ENCODE measurements around the gene CPLANE2. TPM values are rescaled to one million over a fixed set of nuclear protein-coding genes. Genes with fewer than 3 reads are reported as not detected.

Gene CPLANE2
- total RNA-seq, 2 donors from 2014 or later: 9.3 to 14.6 TPM

- Histone ChIP-seq H3K27ac (peak overlapping the region; percentile 48 to 67), H3K4me3 (no peak overlapping the region), H3K9me3 (no peaks in the 10 kb centered on the region), H3K4me1 (ENCODE audit: control insufficient read depth in 1 of 2, low read depth in 2 of 2) (peaks cover 43 to 65% of the 10 kb centered on the region in 2 donors), H3K27me3 (replicated peaks; ENCODE audit: insufficient read depth) (no peaks in the 10 kb centered on the region), H3K36me3 (no peaks in the 10 kb centered on the region)
- DNase-seq (ENCODE audit: low spot score) (no peak), ATAC-seq (ENCODE audit: insufficient number of reproducible peaks, low FRiP score, low read depth) (no peak)
- TF ChIP-seq CTCF (IDR thresholded peaks at IDR 0.05): no peak
Observed at GRCh38 chr1:16245476-16246196, 8.7 kb upstream of the CPLANE2 start.

GRCh38 chr1:16244650-16245285 is 7.8 kb upstream of the CPLANE2 start:
- Histone ChIP-seq H3K27me3 (replicated peaks; ENCODE audit: insufficient read depth) (no peaks in the 10 kb centered on the region), H3K9me3 (no peaks in the 10 kb centered on the region), H3K36me3 (no peaks in the 10 kb centered on the region), H3K4me1 (ENCODE audit: control insufficient read depth in 1 of 2, low read depth in 2 of 2) (peaks cover 37 to 58% of the 10 kb centered on the region in 2 donors), H3K4me3 (no peak overlapping the region), H3K27ac (peak overlapping the region; percentile 48 to 67)
- DNase-seq (ENCODE audit: low spot score): no peak
- no peak for TF ChIP-seq CTCF (IDR thresholded peaks at IDR 0.05)
- no peak for ATAC-seq (ENCODE audit: insufficient number of reproducible peaks, low FRiP score, low read depth)

GRCh38 chr1:16243936-16244649 is 7.1 kb upstream of the CPLANE2 start:
- TF ChIP-seq CTCF (IDR thresholded peaks at IDR 0.05): peak; percentile 86
- ATAC-seq (ENCODE audit: insufficient number of reproducible peaks, low FRiP score, low read depth): no peak
- Histone ChIP-seq H3K4me3 (no peak overlapping the region), H3K36me3 (no peaks in the 10 kb centered on the region), H3K27ac (peak overlapping the region; percentile 48 to 67), H3K27me3 (replicated peaks; ENCODE audit: insufficient read depth) (no peaks in the 10 kb centered on the region), H3K4me1 (ENCODE audit: control insufficient read depth in 1 of 2, low read depth in 2 of 2) (peaks cover 32 to 51% of the 10 kb centered on the region in 2 donors), H3K9me3 (no peaks in the 10 kb centered on the region)
- peak; percentile 39 for DNase-seq (ENCODE audit: low spot score)

- no peak overlapping the region for H3K4me3 ChIP-seq
- DNase-seq (ENCODE audit: low spot score) (no peak), ATAC-seq (ENCODE audit: insufficient number of reproducible peaks, low FRiP score, low read depth) (no peak)
- no peak for TF ChIP-seq CTCF (IDR thresholded peaks at IDR 0.05)
- H3K9me3 ChIP-seq: no peaks in the 10 kb centered on the region
- no peaks in the 10 kb centered on the region for H3K36me3 ChIP-seq
- no peaks in the 10 kb centered on the region for H3K27me3 ChIP-seq (replicated peaks; ENCODE audit: insufficient read depth)
- H3K27ac ChIP-seq: no peak overlapping the region
- H3K4me1 ChIP-seq (ENCODE audit: control insufficient read depth in 1 of 2, low read depth in 2 of 2): peaks cover 23 to 42% of the 10 kb centered on the region in 2 donors
Observed at GRCh38 chr1:16243215-16243610, 6.2 kb upstream of the CPLANE2 start.

- Histone ChIP-seq H3K27ac (no peak overlapping the region), H3K4me1 (ENCODE audit: control insufficient read depth in 1 of 2, low read depth in 2 of 2) (peaks cover 19 to 41% of the 10 kb centered on the region in 2 donors), H3K9me3 (no peaks in the 10 kb centered on the region), H3K36me3 (no peaks in the 10 kb centered on the region), H3K27me3 (replicated peaks; ENCODE audit: insufficient read depth) (no peaks in the 10 kb centered on the region), H3K4me3 (no peak overlapping the region)
- no peak for ATAC-seq (ENCODE audit: insufficient number of reproducible peaks, low FRiP score, low read depth)
- no peak for TF ChIP-seq CTCF (IDR thresholded peaks at IDR 0.05)
- DNase-seq (ENCODE audit: low spot score): no peak
Observed at GRCh38 chr1:16242556-16243214, 5.7 kb upstream of the CPLANE2 start.
